Measurements from ENCODE around the gene CDH4. TPM values are rescaled to one million over a fixed set of nuclear protein-coding genes. Genes with fewer than 3 reads are reported as not detected.

CDH4 gene
- total RNA-seq, 1 experiment from 2014 or later: 25.0 TPM

DNA sequence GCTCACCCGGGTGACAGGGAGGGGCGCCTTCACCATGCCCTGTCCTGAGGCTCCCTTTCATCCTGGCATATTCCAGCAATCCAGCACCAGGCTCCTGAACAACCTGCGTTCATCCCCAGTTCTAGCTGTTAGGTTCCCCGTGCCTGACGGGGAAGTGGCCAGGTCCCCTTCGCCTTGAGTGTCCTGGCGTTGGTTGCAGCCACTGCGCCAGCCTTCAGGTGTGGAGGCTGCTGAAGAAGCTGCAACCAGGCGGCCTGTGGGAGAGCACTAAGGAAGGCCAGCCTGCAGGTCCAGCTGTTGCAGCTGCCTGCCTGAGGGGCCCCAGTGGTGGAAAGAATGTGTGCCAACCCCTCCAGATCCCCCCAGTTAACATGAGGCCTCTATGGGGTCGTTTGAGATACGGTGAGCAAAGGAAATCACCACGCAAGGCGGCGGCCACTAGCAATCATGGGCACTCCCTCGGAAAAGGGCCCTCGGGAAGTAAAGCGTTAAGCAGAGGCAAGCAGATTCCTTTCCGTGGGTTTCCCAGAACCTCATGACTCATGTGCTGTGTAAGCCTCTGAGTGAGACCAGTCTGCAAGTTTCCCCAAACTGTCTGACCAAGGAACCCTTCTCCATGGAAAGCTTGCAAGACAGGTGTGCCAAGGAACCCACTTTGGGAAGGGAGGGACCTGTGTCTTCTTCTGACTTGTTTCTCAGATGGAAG lies 492.8 kb downstream of the CDH4 start:
- intact Hi-C loops (cut with micrococcal nuclease): no loop called here
- ChIA-PET POLR2A (no interaction called here), CTCF (interaction anchor here (0.6 to 1.2 kb wide), 3 partner anchors 51 to 144 kb away, joined by 3 to 4 read pairs (median 3); no protein-coding TSS in a partner anchor)
- peak overlapping the region; percentile 14 for H3K27ac Mint-ChIP-seq (ENCODE audit: low read depth, unreplicated experiment)
- no TSS peak for BruUV-seq (replicated peaks)
- no peaks in the 10 kb centered on the region for H3K27me3 Mint-ChIP-seq (ENCODE audit: insufficient read depth, unreplicated experiment)
- peak; percentile 5 for DNase-seq (ENCODE audit: unreplicated experiment)
- TF ChIP-seq, protein P1, sequence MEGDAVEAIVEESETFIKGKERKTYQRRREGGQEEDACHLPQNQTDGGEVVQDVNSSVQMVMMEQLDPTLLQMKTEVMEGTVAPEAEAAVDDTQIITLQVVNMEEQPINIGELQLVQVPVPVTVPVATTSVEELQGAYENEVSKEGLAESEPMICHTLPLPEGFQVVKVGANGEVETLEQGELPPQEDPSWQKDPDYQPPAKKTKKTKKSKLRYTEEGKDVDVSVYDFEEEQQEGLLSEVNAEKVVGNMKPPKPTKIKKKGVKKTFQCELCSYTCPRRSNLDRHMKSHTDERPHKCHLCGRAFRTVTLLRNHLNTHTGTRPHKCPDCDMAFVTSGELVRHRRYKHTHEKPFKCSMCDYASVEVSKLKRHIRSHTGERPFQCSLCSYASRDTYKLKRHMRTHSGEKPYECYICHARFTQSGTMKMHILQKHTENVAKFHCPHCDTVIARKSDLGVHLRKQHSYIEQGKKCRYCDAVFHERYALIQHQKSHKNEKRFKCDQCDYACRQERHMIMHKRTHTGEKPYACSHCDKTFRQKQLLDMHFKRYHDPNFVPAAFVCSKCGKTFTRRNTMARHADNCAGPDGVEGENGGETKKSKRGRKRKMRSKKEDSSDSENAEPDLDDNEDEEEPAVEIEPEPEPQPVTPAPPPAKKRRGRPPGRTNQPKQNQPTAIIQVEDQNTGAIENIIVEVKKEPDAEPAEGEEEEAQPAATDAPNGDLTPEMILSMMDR (IDR thresholded peaks at IDR 0.05; ENCODE audit: unreplicated experiment): no peak
- peaks cover 7% of the 10 kb centered on the region for H3K4me1 Mint-ChIP-seq (ENCODE audit: insufficient read depth, unreplicated experiment)
- H3K36me3 Mint-ChIP-seq (ENCODE audit: insufficient read depth, unreplicated experiment): peaks cover 7% of the 10 kb centered on the region
- H3K4me3 Mint-ChIP-seq (ENCODE audit: unreplicated experiment): no peak overlapping the region
- no peaks in the 10 kb centered on the region for H3K9me3 Mint-ChIP-seq (ENCODE audit: unreplicated experiment)

DNA sequence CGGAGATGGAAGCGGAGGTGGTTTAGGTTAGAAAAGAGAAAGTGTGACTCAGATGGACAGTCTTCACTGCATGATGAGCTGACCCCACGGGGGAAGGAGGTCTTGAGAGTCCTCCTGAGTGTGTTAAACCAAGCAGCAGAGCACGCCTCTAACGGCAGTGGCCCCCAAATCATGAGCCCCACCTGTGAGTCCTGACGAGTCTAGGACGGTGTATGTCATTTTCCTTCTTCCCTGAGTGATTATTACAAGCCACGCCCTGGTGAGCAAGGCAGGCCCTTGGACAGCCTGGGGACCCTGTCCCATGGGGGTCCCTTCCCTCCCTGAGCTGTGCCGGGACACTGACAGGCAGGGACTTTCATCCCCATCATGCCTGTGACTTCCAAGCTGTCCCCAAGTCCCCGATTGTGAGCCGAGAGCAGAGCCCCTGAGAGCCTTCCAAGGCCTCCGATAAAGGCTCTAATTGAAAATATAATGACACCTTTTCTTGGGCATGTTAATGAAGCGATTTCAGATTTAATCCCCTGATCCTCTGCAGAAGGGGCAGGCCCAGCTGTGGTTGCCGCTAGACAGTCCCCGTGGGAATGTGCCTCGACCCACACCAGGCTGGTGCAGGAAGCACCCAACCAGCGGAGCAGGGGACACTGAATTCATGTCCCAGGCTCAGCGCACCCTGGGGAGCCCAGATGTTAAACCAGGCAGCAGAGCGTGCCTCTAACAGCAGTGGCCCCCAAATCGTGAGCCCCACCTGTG lies 493.5 kb downstream of the CDH4 start:
- DNase-seq (ENCODE audit: unreplicated experiment): no peak
- BruUV-seq (replicated peaks): no TSS peak
- H3K36me3 Mint-ChIP-seq (ENCODE audit: insufficient read depth, unreplicated experiment): peaks cover 7% of the 10 kb centered on the region
- TF ChIP-seq, protein P1 (IDR thresholded peaks at IDR 0.05; ENCODE audit: unreplicated experiment): no peak
- no peak overlapping the region for H3K4me3 Mint-ChIP-seq (ENCODE audit: unreplicated experiment)
- H3K27me3 Mint-ChIP-seq (ENCODE audit: insufficient read depth, unreplicated experiment): no peaks in the 10 kb centered on the region
- POLR2A ChIA-PET: no interaction called here
- intact Hi-C loops (cut with micrococcal nuclease): no loop called here
- CTCF ChIA-PET: interaction anchor here (1.2 kb wide), 1 partner anchor 141 kb away, joined by 3 read pairs; no protein-coding TSS in a partner anchor
- H3K27ac Mint-ChIP-seq (ENCODE audit: low read depth, unreplicated experiment): no peak overlapping the region
- peaks cover 7% of the 10 kb centered on the region for H3K4me1 Mint-ChIP-seq (ENCODE audit: insufficient read depth, unreplicated experiment)
- H3K9me3 Mint-ChIP-seq (ENCODE audit: unreplicated experiment): peaks cover 4% of the 10 kb centered on the region

DNA sequence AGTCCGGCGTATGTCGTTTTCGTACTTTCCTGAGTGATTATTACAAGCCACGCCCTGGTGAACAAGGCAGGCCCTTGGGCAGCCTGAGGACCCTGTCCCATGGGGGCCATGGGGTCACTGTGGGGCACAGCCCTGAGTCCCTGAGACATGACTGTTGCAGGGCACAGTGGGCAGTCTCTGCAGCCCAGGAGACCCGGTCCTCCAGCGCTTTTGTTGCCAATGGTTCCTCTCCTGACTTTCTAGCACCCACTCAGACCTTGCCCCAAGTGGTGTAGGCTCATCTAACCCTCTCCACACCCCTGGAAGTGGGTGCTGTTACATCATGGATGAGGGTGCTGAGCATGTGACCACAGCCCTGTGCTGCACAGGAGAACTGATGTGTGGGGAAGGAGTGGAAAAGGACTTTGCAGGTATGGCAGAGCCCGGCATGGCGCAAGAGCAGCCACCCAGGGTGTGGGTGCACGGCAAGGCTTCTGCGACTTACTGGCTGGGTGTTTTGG lies 494.1 kb downstream of the CDH4 start:
- intact Hi-C loops (cut with micrococcal nuclease): no loop called here
- Mint-ChIP-seq H3K27ac (ENCODE audit: low read depth, unreplicated experiment) (peak overlapping the region; percentile 47), H3K4me3 (ENCODE audit: unreplicated experiment) (no peak overlapping the region), H3K4me1 (ENCODE audit: insufficient read depth, unreplicated experiment) (peaks cover 7% of the 10 kb centered on the region), H3K27me3 (ENCODE audit: insufficient read depth, unreplicated experiment) (no peaks in the 10 kb centered on the region), H3K9me3 (ENCODE audit: unreplicated experiment) (peaks cover 5% of the 10 kb centered on the region), H3K36me3 (ENCODE audit: insufficient read depth, unreplicated experiment) (peaks cover 7% of the 10 kb centered on the region)
- CTCF ChIA-PET: no interaction called here
- BruUV-seq (replicated peaks): no TSS peak
- TF ChIP-seq, protein P1 (IDR thresholded peaks at IDR 0.05; ENCODE audit: unreplicated experiment): no peak
- POLR2A ChIA-PET: no interaction called here
- DNase-seq (ENCODE audit: unreplicated experiment): no peak

DNA sequence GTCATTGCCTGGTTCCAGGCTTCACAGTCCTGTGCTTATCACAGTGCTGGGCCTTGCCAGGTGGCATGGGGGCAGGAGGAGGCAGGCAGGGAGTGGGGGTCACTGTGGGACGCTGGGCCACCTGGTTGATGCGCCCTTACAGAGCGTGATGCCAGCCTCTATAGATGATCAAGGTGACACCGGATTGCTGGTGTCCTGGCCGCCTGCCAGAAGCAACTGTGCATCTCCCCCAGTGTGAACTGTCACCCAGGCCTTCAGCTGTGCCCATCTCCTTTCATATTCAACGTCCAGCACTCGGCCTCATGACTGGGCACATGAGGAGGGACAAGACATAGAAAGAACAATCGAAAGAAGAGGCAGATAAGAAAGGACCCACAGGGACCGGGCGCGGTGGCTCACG lies 494.7 kb downstream of the CDH4 start:
- Mint-ChIP-seq H3K9me3 (ENCODE audit: unreplicated experiment) (peaks cover 5% of the 10 kb centered on the region), H3K27ac (ENCODE audit: low read depth, unreplicated experiment) (peak overlapping the region; percentile 47), H3K36me3 (ENCODE audit: insufficient read depth, unreplicated experiment) (peaks cover 7% of the 10 kb centered on the region), H3K27me3 (ENCODE audit: insufficient read depth, unreplicated experiment) (no peaks in the 10 kb centered on the region), H3K4me3 (ENCODE audit: unreplicated experiment) (no peak overlapping the region), H3K4me1 (ENCODE audit: insufficient read depth, unreplicated experiment) (peaks cover 7% of the 10 kb centered on the region)
- ChIA-PET CTCF (interaction anchor here (0.7 kb wide), 1 partner anchor 140 kb away, joined by 3 read pairs; no protein-coding TSS in a partner anchor), POLR2A (interaction anchor here (0.5 kb wide), 1 partner anchor 849 kb away, joined by 4 read pairs; no protein-coding TSS in a partner anchor)
- BruUV-seq (replicated peaks): no TSS peak
- no peak for DNase-seq (ENCODE audit: unreplicated experiment)
- TF ChIP-seq, protein P1 (IDR thresholded peaks at IDR 0.05; ENCODE audit: unreplicated experiment): no peak
- intact Hi-C loops (cut with micrococcal nuclease): no loop called here

Data from MCF 10A (cell line).